Natural killer cell (primary cell): ENCODE results near the gene ATXN1. TPM values are rescaled to one million over a fixed set of nuclear protein-coding genes. Genes with fewer than 3 reads are reported as not detected.

Experiments
- ATAC-seq, 3 donors: fragments of 150-1000 bp in 2 of 3; fragments of 200-7000 bp in 1 of 3; cut with Tn5 transposase; 1 replicate in 1 of 3; 2 replicates in 2 of 3; pipeline ENCODE4 v1.10.0; 2021; ENCODE audit warnings: mild to moderate bottlenecking in 2 of 3, moderate library complexity in 2 of 3
- DNase-seq, 2 donors: peaks; one replicate each; pipeline versions ENCODE4 v3.0.0 to v3.0.0-alpha.2; 2013 to 2021; ENCODE audit warnings: mixed read lengths in 1 of 2
- H3K27ac ChIP-seq: one replicate; pipeline ENCODE4 v1.5.1; 2013; ENCODE audit warnings: mild to moderate bottlenecking, low read length
- H3K27me3 ChIP-seq: one replicate; pipeline ENCODE4 v1.6.1; 2013; ENCODE audit warnings: low read length; ENCODE audit not compliant: control insufficient read depth, insufficient read depth
- H3K36me3 ChIP-seq: one replicate; pipeline ENCODE4 v1.6.1; 2013; ENCODE audit warnings: low read length; ENCODE audit not compliant: control insufficient read depth, insufficient read depth
- H3K4me1 ChIP-seq: one replicate; pipeline ENCODE4 v1.6.1; 2013; ENCODE audit warnings: low read length; ENCODE audit not compliant: control insufficient read depth, insufficient read depth
- H3K4me3 ChIP-seq: one replicate; pipeline ENCODE4 v1.5.1; 2013; ENCODE audit warnings: low read length
- H3K9me3 ChIP-seq: one replicate; pipeline ENCODE4 v1.6.1; 2013; ENCODE audit warnings: low read length; ENCODE audit not compliant: control insufficient read depth, insufficient read depth
- H3K27ac Mint-ChIP-seq, 2 donors: one replicate each; pipeline ENCODE4 v1.8.0; 2022; ENCODE audit warnings: mild to moderate bottlenecking in 2 of 2, mixed read lengths in 2 of 2, moderate library complexity in 1 of 2
- H3K27me3 Mint-ChIP-seq, 2 donors: one replicate each; pipeline ENCODE4 v1.8.0; 2022; ENCODE audit warnings: low read depth in 2 of 2, mixed read lengths in 2 of 2
- H3K36me3 Mint-ChIP-seq: one replicate; pipeline ENCODE4 v1.8.0; 2022; ENCODE audit warnings: mixed read lengths
- H3K4me1 Mint-ChIP-seq, 2 donors: one replicate each; pipeline ENCODE4 v1.8.0; 2022; ENCODE audit warnings: mixed read lengths in 2 of 2
- H3K4me3 Mint-ChIP-seq: one replicate; pipeline ENCODE4 v1.8.0; 2022; ENCODE audit warnings: mild to moderate bottlenecking, moderate library complexity, mixed read lengths
- H3K9me3 Mint-ChIP-seq, 2 donors: one replicate each; pipeline ENCODE4 v1.8.0; 2022; ENCODE audit warnings: mixed read lengths in 2 of 2
- CTCF ChIP-seq: fragments of 200-600 bp; IDR thresholded peaks from one replicate; pipeline ENCODE4 v1.8.0; 2022; ENCODE audit warnings: antibody characterized with exemption
- WGBS: methylation state at CpG from one replicate; pipeline ENCODE4 v1.1.7; 2013; ENCODE audit warnings: missing lambda C conversion rate; ENCODE audit not compliant: insufficient coverage; 5-methylcytosine and 5-hydroxymethylcytosine counted together
- intact Hi-C: fragments of 100-400 bp; cut with micrococcal nuclease; formaldehyde crosslinking; loops from one replicate; pipeline ENCODE4 v1.14.2; 2022
- total RNA-seq, 4 donors: library from RNA; stranded (reverse); fragments of 120-200 nt in 1 of 4; gene quantifications; one replicate each; pipeline versions ENCODE4 v1.2.3 to v1.2.4, GENCODE V29; 2013 to 2022

The ATXN1 gene
- total RNA-seq, 3 donors from 2014 or later (not counting 1 experiment from before 2014, with no cell fraction given) = 90.4 to 120 (median 97.9) TPM

- no peak overlapping the region for H3K27ac Mint-ChIP-seq
- Histone ChIP-seq H3K4me3 (no peak overlapping the region), H3K36me3 (peaks cover 2% of the 10 kb centered on the region), H3K27me3 (no peaks in the 10 kb centered on the region), H3K9me3 (no peaks in the 10 kb centered on the region), H3K4me1 (peaks cover 11% of the 10 kb centered on the region), H3K27ac (no peak overlapping the region)
- no peaks in the 10 kb centered on the region for H3K27me3 Mint-ChIP-seq
- H3K9me3 Mint-ChIP-seq = no peaks in the 10 kb centered on the region
- no peak for ATAC-seq
- H3K4me1 Mint-ChIP-seq = peaks cover 22 to 23% of the 10 kb centered on the region in 2 donors
- 71% methylated on average over 5 of the region's 6 CpGs for WGBS
- intact Hi-C loops = no loop called here
- no peak for TF ChIP-seq CTCF
- no peaks in the 10 kb centered on the region for H3K36me3 Mint-ChIP-seq
- H3K4me3 Mint-ChIP-seq = no peak overlapping the region
- no peak for DNase-seq
These were observed 328.9 kb downstream of the ATXN1 start for GRCh38 chr6:16432075-16433032.

GRCh38 chr6:16431106-16431505 is 330.2 kb downstream of the ATXN1 start:
- Mint-ChIP-seq H3K27ac (no peak overlapping the region), H3K9me3 (no peaks in the 10 kb centered on the region), H3K36me3 (no peaks in the 10 kb centered on the region), H3K4me3 (no peak overlapping the region), H3K27me3 (no peaks in the 10 kb centered on the region), H3K4me1 (peaks cover 9 to 14% of the 10 kb centered on the region in 2 donors)
- ATAC-seq (no peak), DNase-seq (no peak)
- no peak overlapping the region for H3K4me3 ChIP-seq
- no peaks in the 10 kb centered on the region for H3K4me1 ChIP-seq
- WGBS = 88% methylated on average over 1 of the region's 3 CpGs
- TF ChIP-seq CTCF = no peak
- H3K9me3 ChIP-seq = no peaks in the 10 kb centered on the region
- peaks cover 2% of the 10 kb centered on the region for H3K36me3 ChIP-seq
- no peak overlapping the region for H3K27ac ChIP-seq
- intact Hi-C loops = no loop called here
- H3K27me3 ChIP-seq = no peaks in the 10 kb centered on the region

- DNase-seq = no peak
- intact Hi-C loops = no loop called here
- ATAC-seq = no peak
- H3K27me3 ChIP-seq = no peaks in the 10 kb centered on the region
- H3K27ac ChIP-seq = no peak overlapping the region
- 100% methylated on average over 7 of the region's 9 CpGs for WGBS
- H3K9me3 ChIP-seq = no peaks in the 10 kb centered on the region
- no peak overlapping the region for H3K4me3 ChIP-seq
- no peak overlapping the region for H3K27ac Mint-ChIP-seq
- peaks cover 2% of the 10 kb centered on the region for H3K36me3 ChIP-seq
- no peak for TF ChIP-seq CTCF
- H3K36me3 Mint-ChIP-seq = no peaks in the 10 kb centered on the region
- no peaks in the 10 kb centered on the region for H3K4me1 ChIP-seq
- H3K4me3 Mint-ChIP-seq = no peak overlapping the region
- no peaks in the 10 kb centered on the region for H3K27me3 Mint-ChIP-seq
- no peaks in the 10 kb centered on the region for H3K9me3 Mint-ChIP-seq
- H3K4me1 Mint-ChIP-seq = peaks cover 9 to 19% of the 10 kb centered on the region in 2 donors
These were observed 330.7 kb downstream of the ATXN1 start for GRCh38 chr6:16430391-16431089.
